ENCODE results near the gene RXRB.

Gene RXRB

GRCh38 chr6:33195304-33196165 is 4.9 kb downstream of the RXRB start:
- H3K27ac Mint-ChIP-seq: peak overlapping the region; percentile 63
- peaks cover 62% of the 10 kb centered on the region for H3K36me3 Mint-ChIP-seq (ENCODE audit: low read depth)
- no peak overlapping the region for H3K4me3 Mint-ChIP-seq
- no peaks in the 10 kb centered on the region for H3K9me3 Mint-ChIP-seq
- peaks cover 15% of the 10 kb centered on the region for H3K27me3 Mint-ChIP-seq
- no peak for DNase-seq
- peaks cover 50% of the 10 kb centered on the region for H3K4me1 Mint-ChIP-seq (ENCODE audit: low read depth)

DNA sequence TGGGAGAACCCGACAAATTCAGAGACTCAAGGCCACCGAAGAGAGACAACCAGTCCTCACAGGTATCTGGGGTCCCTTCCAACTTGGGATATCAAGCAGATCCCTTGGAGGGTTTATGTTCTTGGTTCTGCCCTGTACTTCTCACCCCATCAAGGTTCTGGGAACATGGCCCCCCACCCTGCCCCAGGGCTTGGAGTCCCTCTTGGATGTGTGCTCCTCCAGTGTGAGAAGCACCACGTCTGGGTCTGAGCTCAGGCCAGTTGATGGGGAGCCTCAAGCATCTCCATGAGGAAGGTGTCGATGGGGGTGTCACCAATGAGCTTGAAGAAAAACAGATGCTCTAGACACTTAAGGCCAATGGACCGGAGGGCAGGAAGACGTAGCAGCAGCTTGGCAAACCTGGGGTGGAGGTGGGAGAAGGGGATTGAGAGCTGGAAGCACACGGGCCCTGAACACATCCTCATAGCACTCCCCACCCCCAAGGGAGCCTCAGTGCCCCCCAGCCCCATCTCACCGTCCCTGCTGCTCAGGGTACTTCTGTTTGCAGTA is 6.0 kb downstream of the RXRB start:
- peaks cover 23% of the 10 kb centered on the region for H3K27me3 Mint-ChIP-seq
- H3K4me3 Mint-ChIP-seq: no peak overlapping the region

GRCh38 chr6:33193619-33194018 is 6.8 kb downstream of the RXRB start:
- H3K4me1 Mint-ChIP-seq (ENCODE audit: low read depth): peaks cover 39% of the 10 kb centered on the region
- H3K27ac Mint-ChIP-seq: peak overlapping the region; percentile 59
- H3K36me3 Mint-ChIP-seq (ENCODE audit: low read depth): peaks cover 49% of the 10 kb centered on the region
- H3K27me3 Mint-ChIP-seq: peaks cover 23% of the 10 kb centered on the region
- no peaks in the 10 kb centered on the region for H3K9me3 Mint-ChIP-seq
- DNase-seq: no peak
- peak overlapping the region; percentile 37 for H3K4me3 Mint-ChIP-seq

More for the DNA sequence above, 6.0 kb downstream of the RXRB start:
- no peak overlapping the region for H3K27ac Mint-ChIP-seq
- no peak for DNase-seq
- H3K4me1 Mint-ChIP-seq (ENCODE audit: low read depth): peaks cover 48% of the 10 kb centered on the region
- H3K36me3 Mint-ChIP-seq (ENCODE audit: low read depth): peaks cover 55% of the 10 kb centered on the region
- H3K9me3 Mint-ChIP-seq: no peaks in the 10 kb centered on the region

GRCh38 chr6:33192671-33193602 is 7.5 kb downstream of the RXRB start:
- peak overlapping the region; percentile 59 for H3K27ac Mint-ChIP-seq
- peaks cover 23% of the 10 kb centered on the region for H3K27me3 Mint-ChIP-seq
- H3K36me3 Mint-ChIP-seq (ENCODE audit: low read depth): peaks cover 43% of the 10 kb centered on the region
- H3K4me3 Mint-ChIP-seq: peak overlapping the region; percentile 60
- H3K4me1 Mint-ChIP-seq (ENCODE audit: low read depth): peaks cover 32% of the 10 kb centered on the region
- H3K9me3 Mint-ChIP-seq: no peaks in the 10 kb centered on the region
- DNase-seq: peak; percentile 55

DNA sequence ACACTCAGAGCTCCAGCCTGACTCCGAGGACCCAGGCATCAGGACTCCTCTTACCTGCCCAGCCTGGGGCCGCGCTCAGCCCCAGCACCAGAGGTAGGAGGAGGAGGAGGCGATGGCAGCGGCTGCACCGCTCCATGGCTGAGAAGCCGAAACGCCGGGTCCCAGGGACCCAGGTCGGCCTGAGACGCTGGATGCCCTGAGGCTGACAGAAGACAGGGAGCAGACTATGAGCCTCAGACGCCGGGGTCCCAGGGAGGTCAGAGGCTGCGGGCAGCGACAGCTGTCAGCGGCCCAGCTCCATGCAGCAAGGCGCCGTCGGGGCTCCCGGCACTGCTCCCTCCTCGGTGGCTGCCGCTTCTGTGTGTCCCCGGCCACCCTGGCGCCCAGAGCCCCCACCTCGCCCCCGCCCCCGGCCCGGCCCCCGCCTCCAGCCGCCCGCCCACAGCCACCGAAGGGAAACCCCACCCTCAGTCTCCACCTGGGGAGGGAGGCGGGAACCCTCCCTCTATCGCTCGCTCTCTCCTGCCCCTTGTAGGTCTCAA is 8.3 kb downstream of the RXRB start, which contains the start of gene COL11A2:
COL11A2 (minus strand) TSS at position 363 of the 542 bp plus-strand sequence; CDS start at position 136, 227 bp downstream.
- peak within 1 kb of the TSS; percentile 60 for H3K4me3 Mint-ChIP-seq
- DNase-seq: no peak
- peak within 1 kb of the TSS; percentile 57 for H3K27ac Mint-ChIP-seq
- peaks cover 37% of the 10 kb centered on the region for H3K36me3 Mint-ChIP-seq (ENCODE audit: low read depth)
- H3K9me3 Mint-ChIP-seq: no peaks in the 10 kb centered on the region
- H3K4me1 Mint-ChIP-seq (ENCODE audit: low read depth): peaks cover 27% of the 10 kb centered on the region
- H3K27me3 Mint-ChIP-seq: peaks cover 23% of the 10 kb centered on the region

GRCh38 chr6:33191383-33192104 is 8.9 kb downstream of the RXRB start:
- H3K27ac Mint-ChIP-seq: no peak overlapping the region
- peaks cover 32% of the 10 kb centered on the region for H3K36me3 Mint-ChIP-seq (ENCODE audit: low read depth)
- peaks cover 24% of the 10 kb centered on the region for H3K4me1 Mint-ChIP-seq (ENCODE audit: low read depth)
- DNase-seq: no peak
- H3K9me3 Mint-ChIP-seq: no peaks in the 10 kb centered on the region
- H3K27me3 Mint-ChIP-seq: peaks cover 26% of the 10 kb centered on the region
- H3K4me3 Mint-ChIP-seq: no peak overlapping the region

DNA sequence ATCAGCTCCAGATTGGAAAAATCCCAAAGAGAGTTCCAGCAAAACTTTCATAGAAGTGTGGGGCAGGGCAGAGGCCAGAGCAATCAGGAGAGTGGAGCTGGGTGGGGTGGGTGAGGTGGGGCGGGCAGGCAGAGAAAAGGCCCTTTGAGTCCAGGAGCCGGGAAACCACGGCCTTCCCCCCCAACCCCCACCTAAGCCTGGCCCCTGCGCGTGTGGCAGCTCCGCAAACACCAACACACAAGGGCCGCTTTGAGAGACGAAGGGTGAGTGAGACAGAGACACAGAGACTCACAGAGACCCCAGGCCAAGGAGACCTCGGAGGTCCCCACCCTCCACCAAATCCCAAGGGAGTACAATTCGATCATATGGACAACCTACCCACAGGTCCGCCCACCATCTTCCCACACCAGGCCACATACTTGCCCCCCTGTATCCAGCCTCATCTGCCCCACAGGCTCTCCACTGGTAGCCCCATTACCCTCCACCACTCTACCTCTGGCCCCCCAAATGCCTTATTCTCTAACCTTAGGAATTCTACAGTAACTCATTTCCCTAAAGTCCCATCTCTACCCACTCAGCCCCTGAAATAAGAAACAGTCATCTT is 9.9 kb downstream of the RXRB start:
- H3K27ac Mint-ChIP-seq: no peak overlapping the region
- peaks cover 22% of the 10 kb centered on the region for H3K36me3 Mint-ChIP-seq (ENCODE audit: low read depth)
- DNase-seq: no peak
- H3K4me3 Mint-ChIP-seq: no peak overlapping the region
- H3K9me3 Mint-ChIP-seq: no peaks in the 10 kb centered on the region
- H3K27me3 Mint-ChIP-seq: peaks cover 27% of the 10 kb centered on the region
- H3K4me1 Mint-ChIP-seq (ENCODE audit: low read depth): peaks cover 24% of the 10 kb centered on the region

- Mint-ChIP-seq H3K36me3 (ENCODE audit: low read depth) (peaks cover 15% of the 10 kb centered on the region), H3K9me3 (no peaks in the 10 kb centered on the region), H3K4me3 (no peak overlapping the region), H3K4me1 (ENCODE audit: low read depth) (peaks cover 25% of the 10 kb centered on the region), H3K27ac (no peak overlapping the region), H3K27me3 (peaks cover 27% of the 10 kb centered on the region)
- no peak for DNase-seq
These were observed 10.6 kb downstream of the RXRB start for GRCh38 chr6:33189625-33190448.

GRCh38 chr6:33189164-33189563 is 11.3 kb downstream of the RXRB start:
- DNase-seq: no peak
- Mint-ChIP-seq H3K27me3 (peaks cover 27% of the 10 kb centered on the region), H3K27ac (no peak overlapping the region), H3K9me3 (no peaks in the 10 kb centered on the region), H3K36me3 (ENCODE audit: low read depth) (peaks cover 10% of the 10 kb centered on the region), H3K4me3 (no peak overlapping the region), H3K4me1 (ENCODE audit: low read depth) (peaks cover 27% of the 10 kb centered on the region)

GRCh38 chr6:33187809-33188208 is 12.7 kb downstream of the RXRB start:
- Mint-ChIP-seq H3K4me1 (ENCODE audit: low read depth) (peaks cover 31% of the 10 kb centered on the region), H3K9me3 (peaks cover 11% of the 10 kb centered on the region), H3K27ac (no peak overlapping the region), H3K4me3 (no peak overlapping the region), H3K27me3 (peaks cover 26% of the 10 kb centered on the region), H3K36me3 (ENCODE audit: low read depth) (peaks cover 13% of the 10 kb centered on the region)
- DNase-seq: no peak

DNA sequence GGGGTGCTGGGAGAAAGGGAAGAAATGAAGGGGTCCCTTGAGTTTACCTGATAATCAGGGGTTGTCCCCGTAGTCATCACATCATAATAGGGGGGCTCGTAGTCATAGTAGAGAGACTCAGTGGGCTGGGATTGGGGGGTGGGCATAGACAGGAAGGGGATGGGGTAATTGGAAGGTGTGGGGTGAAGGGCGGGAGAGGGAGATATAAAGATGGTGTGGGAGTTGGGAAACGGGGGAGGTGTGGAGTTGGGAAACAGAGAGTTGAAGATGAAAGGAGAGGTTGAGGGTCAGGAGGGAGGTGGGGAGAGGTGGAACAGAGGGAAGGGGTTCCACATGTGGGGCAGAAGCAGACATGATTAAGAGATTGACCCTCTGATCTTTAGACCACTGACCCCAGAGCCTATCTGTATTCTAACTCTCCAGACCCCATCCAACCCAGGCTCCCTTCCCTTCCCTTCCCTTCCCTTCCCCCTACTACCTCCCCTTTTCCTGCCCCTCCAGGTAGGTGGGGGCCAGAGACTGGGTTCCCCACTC is 14.7 kb downstream of the RXRB start:
- Mint-ChIP-seq H3K27ac (no peak overlapping the region), H3K4me3 (no peak overlapping the region), H3K9me3 (peaks cover 14% of the 10 kb centered on the region), H3K36me3 (ENCODE audit: low read depth) (peaks cover 17% of the 10 kb centered on the region), H3K4me1 (ENCODE audit: low read depth) (peaks cover 24% of the 10 kb centered on the region), H3K27me3 (peaks cover 13% of the 10 kb centered on the region)
- DNase-seq: no peak

- peaks cover 14% of the 10 kb centered on the region for H3K9me3 Mint-ChIP-seq
- H3K4me3 Mint-ChIP-seq: no peak overlapping the region
- DNase-seq: no peak
- H3K27ac Mint-ChIP-seq: no peak overlapping the region
- H3K27me3 Mint-ChIP-seq: peaks cover 9% of the 10 kb centered on the region
- H3K36me3 Mint-ChIP-seq (ENCODE audit: low read depth): peaks cover 17% of the 10 kb centered on the region
- H3K4me1 Mint-ChIP-seq (ENCODE audit: low read depth): peaks cover 24% of the 10 kb centered on the region
These were observed 15.3 kb downstream of the RXRB start for GRCh38 chr6:33185190-33185589.

Measured in activated T-cell treated with anti-CD3 and anti-CD28 coated beads, Interleukin-2, amount 50 U/mL, for 24 hours (primary cell).